GM18499 (cell line): ENCODE data around the gene KBTBD3.
"Not testable (repeated sequence)": the region's sequence is repeated elsewhere in the genome, so short reads cannot be mapped to it uniquely, and the experiment has no call there.

Experiments
- ATAC-seq: cut with Tn5 transposase; IDR thresholded peaks from one replicate; pipeline ENCODE4 v1.9.1; 2021; ENCODE audit warnings: moderate number of reproducible peaks; ENCODE audit not compliant: insufficient read depth, unreplicated experiment

KBTBD3 gene

GRCh38 chr11:106061954-106062949 lies 14.9 kb downstream of the KBTBD3 start:
- ATAC-seq, result no peak

- ATAC-seq, result no peak
Observed at GRCh38 chr11:106061249-106061784, 15.8 kb downstream of the KBTBD3 start.

- no peak for ATAC-seq
Observed at GRCh38 chr11:106059617-106060016, 17.5 kb downstream of the KBTBD3 start.

- not testable (repeated sequence) for ATAC-seq
Observed at GRCh38 chr11:106058377-106058776, 18.8 kb downstream of the KBTBD3 start.

GRCh38 chr11:106051103-106051502 lies 26.0 kb downstream of the KBTBD3 start:
- no peak for ATAC-seq

GRCh38 chr11:106049727-106050476 lies 27.2 kb downstream of the KBTBD3 start:
- no peak for ATAC-seq

GRCh38 chr11:106047631-106048030 lies 29.5 kb downstream of the KBTBD3 start:
- no peak for ATAC-seq

- ATAC-seq, result no peak
Observed at GRCh38 chr11:106043540-106043939, 33.6 kb downstream of the KBTBD3 start.

- no peak for ATAC-seq
Observed at GRCh38 chr11:106032861-106033260, 44.3 kb downstream of the KBTBD3 start.

GRCh38 chr11:106031936-106032335 lies 45.2 kb downstream of the KBTBD3 start:
- no peak for ATAC-seq

GRCh38 chr11:106031202-106031810 lies 45.8 kb downstream of the KBTBD3 start:
- ATAC-seq, result no peak

GRCh38 chr11:106030609-106031008 lies 46.5 kb downstream of the KBTBD3 start:
- no peak for ATAC-seq

- no peak for ATAC-seq
Observed at GRCh38 chr11:106022795-106023275, 54.3 kb downstream of the KBTBD3 start.

- peak; percentile 98 for ATAC-seq
Observed at GRCh38 chr11:106021967-106022794, 55.0 kb downstream of the KBTBD3 start, which contains the start of gene MSANTD4. Gene MSANTD4, minus strand, starts transcription at chr11:106022240. Its CDS starts 11,323 bp downstream, at chr11:106010917.

GRCh38 chr11:106021181-106021966 lies 55.8 kb downstream of the KBTBD3 start:
- ATAC-seq, result no peak

- no peak for ATAC-seq
Observed at GRCh38 chr11:106017093-106017492, 60.1 kb downstream of the KBTBD3 start.

GRCh38 chr11:106015066-106015465 lies 62.1 kb downstream of the KBTBD3 start:
- no peak for ATAC-seq

- no peak for ATAC-seq
Observed at GRCh38 chr11:106014620-106015019, 62.5 kb downstream of the KBTBD3 start.

GRCh38 chr11:106014035-106014434 lies 63.1 kb downstream of the KBTBD3 start:
- no peak for ATAC-seq
